Testis (tissue), 3 donors: Measurements from ENCODE around the gene DCTN5. TPM values are rescaled to one million over a fixed set of nuclear protein-coding genes. Genes with fewer than 3 reads are reported as not detected.

ENCODE experiments used
- DNase-seq: peaks from one replicate; pipeline ENCODE4 v3.0.0-alpha.2; 2019
- H3K27ac ChIP-seq, 2 donors: fragments of 200-600 bp; sonication (generic); one replicate each; pipeline ENCODE4 v1.5.1; 2019
- H3K27me3 ChIP-seq: fragments of 200-600 bp; sonication (generic); one replicate; pipeline ENCODE4 v1.5.1; 2019
- H3K36me3 ChIP-seq: fragments of 200-600 bp; sonication (generic); one replicate; pipeline ENCODE4 v1.5.1; 2017; ENCODE audit warnings: low read depth; ENCODE audit errors: missing control alignments
- H3K4me1 ChIP-seq: fragments of 200-600 bp; sonication (generic); one replicate; pipeline ENCODE4 v1.5.1; 2019
- H3K4me3 ChIP-seq, 2 donors: fragments of 200-600 bp; sonication (generic); one replicate each; pipeline ENCODE4 v1.5.1; 2017 to 2019
- H3K9me3 ChIP-seq: fragments of 200-600 bp; sonication (generic); one replicate; pipeline ENCODE4 v1.5.1; 2017
- POLR2A ChIP-seq: fragments of 450-650 bp; IDR thresholded peaks from one replicate; pipeline ENCODE4 v1.6.1; 2017; ENCODE audit warnings: antibody characterized with exemption, mild to moderate bottlenecking, moderate library complexity
- WGBS, 2 donors: methylation state at CpG; one replicate each; pipeline ENCODE4 v1.1.5; 2018; 5-methylcytosine and 5-hydroxymethylcytosine counted together
- intact Hi-C: fragments of 100-400 bp; cut with DNase I; formaldehyde crosslinking; loops from one replicate; pipeline ENCODE4 v1.15.1; 2023; ENCODE audit warnings: low total_unique reads
- polyA plus RNA-seq: library from polyadenylated mRNA; stranded (reverse); fragments of 350-450 nt; fragmentation: Illumina TruSeq; extraction: RNeasy Lipid Tissue Mini Kit (QIAGEN cat#74804); gene quantifications from one replicate; pipeline ENCODE4 v1.2.3, GENCODE V29; 2014; ENCODE audit warnings: low read depth, low replicate concordance; ENCODE audit not compliant: insufficient read depth
- total RNA-seq, 2 donors: library from RNA; depleted of rRNA; stranded (reverse); fragments of >200 nt; gene quantifications; one replicate each; pipeline ENCODE4 v1.2.3, GENCODE V29; 2016
- TF ChIP-seq, protein P1 (sequence below), 3 experiments: fragments of 450-650 bp in 2 of 3; fragments of 200-600 bp in 1 of 3; sonication (generic) in 1 of 3; IDR thresholded peaks; one replicate each; pipeline ENCODE4 v1.5.1; 2016 to 2019; ENCODE audit warnings: antibody characterized with exemption in 3 of 3, mild to moderate bottlenecking in 2 of 3, moderate library complexity in 1 of 3

Gene DCTN5
- total and polyA plus RNA-seq, 3 donors from 2014 or later: 61.3 to 84.0 (median 63.3) TPM

DNA sequence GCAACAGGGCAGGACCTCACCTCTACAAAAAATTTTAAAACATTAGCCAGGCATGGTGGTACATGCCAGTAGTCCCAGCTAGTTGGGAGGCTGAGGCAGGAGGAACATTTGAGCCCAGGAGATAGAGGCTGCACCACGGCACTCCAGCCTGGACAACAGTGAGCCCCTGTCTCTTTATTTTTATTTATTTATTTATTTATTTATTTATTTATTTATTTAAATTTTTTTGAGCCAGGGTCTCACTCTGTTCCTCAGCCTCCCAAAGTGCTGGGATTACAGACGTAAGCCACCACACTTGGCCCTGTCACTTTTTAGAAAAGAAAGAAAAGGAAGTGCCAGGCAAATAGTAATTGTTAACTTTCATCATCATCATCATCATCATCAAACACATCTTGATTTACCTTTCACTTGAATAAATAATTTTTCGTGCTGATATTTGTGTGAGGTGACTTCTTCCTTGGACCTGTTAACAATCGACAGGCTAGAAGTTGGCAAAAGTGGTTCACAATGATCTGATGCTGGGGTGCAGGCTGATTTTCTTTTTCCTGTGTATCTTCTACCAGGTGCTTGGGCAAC is 6.7 kb upstream of the DCTN5 start:
- Histone ChIP-seq H3K4me3 (no peak overlapping the region), H3K27me3 (no peaks in the 10 kb centered on the region), H3K36me3 (no peaks in the 10 kb centered on the region), H3K4me1 (peaks cover 4% of the 10 kb centered on the region), H3K9me3 (no peaks in the 10 kb centered on the region), H3K27ac (no peak overlapping the region)
- WGBS, 2 donors: 93% methylated on average over 4 of the region's 4 CpGs
- intact Hi-C loops: no loop called here
- TF ChIP-seq, protein P1, sequence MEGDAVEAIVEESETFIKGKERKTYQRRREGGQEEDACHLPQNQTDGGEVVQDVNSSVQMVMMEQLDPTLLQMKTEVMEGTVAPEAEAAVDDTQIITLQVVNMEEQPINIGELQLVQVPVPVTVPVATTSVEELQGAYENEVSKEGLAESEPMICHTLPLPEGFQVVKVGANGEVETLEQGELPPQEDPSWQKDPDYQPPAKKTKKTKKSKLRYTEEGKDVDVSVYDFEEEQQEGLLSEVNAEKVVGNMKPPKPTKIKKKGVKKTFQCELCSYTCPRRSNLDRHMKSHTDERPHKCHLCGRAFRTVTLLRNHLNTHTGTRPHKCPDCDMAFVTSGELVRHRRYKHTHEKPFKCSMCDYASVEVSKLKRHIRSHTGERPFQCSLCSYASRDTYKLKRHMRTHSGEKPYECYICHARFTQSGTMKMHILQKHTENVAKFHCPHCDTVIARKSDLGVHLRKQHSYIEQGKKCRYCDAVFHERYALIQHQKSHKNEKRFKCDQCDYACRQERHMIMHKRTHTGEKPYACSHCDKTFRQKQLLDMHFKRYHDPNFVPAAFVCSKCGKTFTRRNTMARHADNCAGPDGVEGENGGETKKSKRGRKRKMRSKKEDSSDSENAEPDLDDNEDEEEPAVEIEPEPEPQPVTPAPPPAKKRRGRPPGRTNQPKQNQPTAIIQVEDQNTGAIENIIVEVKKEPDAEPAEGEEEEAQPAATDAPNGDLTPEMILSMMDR (IDR thresholded peaks at IDR 0.05): no peak
- no peak for TF ChIP-seq POLR2A
- DNase-seq: no peak

DNA sequence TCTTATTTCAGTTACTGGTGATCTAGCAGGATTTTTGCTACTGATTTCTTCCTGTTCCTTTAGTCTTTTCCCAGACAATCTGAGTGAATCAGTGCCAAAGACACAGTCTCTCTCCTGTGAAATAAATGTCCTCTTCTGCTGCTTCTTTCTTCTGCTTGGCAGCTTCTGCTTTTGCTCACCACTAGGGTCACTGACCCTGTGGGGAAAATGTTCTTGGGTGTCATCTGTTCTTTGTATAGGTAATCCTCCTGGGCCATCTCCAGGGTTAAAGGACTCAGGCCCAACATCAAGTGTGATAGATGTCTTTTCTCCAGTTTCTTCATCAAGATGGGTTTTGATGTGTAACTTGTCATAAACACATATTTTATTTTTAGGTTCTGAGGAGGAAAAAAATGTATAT is 5.3 kb upstream of the DCTN5 start:
- Histone ChIP-seq H3K4me3 (no peak overlapping the region), H3K9me3 (no peaks in the 10 kb centered on the region), H3K27me3 (no peaks in the 10 kb centered on the region), H3K36me3 (no peaks in the 10 kb centered on the region), H3K27ac (no peak overlapping the region), H3K4me1 (peaks cover 12% of the 10 kb centered on the region)
- no peak for TF ChIP-seq POLR2A
- TF ChIP-seq, protein P1 (IDR thresholded peaks at IDR 0.05): peak in 1 of 3 experiments; percentile 3
- intact Hi-C loops: no loop called here
- no peak for DNase-seq

DNA sequence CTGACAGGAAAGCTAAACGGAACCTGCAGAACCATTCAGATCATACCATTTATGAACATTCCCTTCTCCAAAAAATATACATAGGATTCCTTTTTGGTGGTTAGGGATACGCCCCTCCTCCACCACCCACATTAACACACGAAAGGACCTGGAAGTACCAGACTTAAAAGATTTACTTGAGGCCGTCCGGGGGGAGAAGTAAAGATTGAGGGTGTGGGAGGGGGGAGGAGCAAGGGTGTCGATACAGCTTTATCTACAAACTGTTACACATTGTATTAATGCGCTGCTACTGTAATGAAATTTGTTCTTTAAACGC is 693 bp upstream of the DCTN5 start:
- DNase-seq: no peak
- Histone ChIP-seq H3K27ac (peak overlapping the region; percentile 83 to 92), H3K4me3 (peak overlapping the region; percentile 85 to 94), H3K4me1 (peaks cover 17% of the 10 kb centered on the region), H3K36me3 (no peaks in the 10 kb centered on the region), H3K9me3 (no peaks in the 10 kb centered on the region), H3K27me3 (no peaks in the 10 kb centered on the region)
- TF ChIP-seq, protein P1 (IDR thresholded peaks at IDR 0.05): no peak
- no peak for TF ChIP-seq POLR2A
- intact Hi-C loops: no loop called here
- 0 to 1% methylated on average over 8 of the region's 8 CpGs for WGBS, 2 donors

DNA sequence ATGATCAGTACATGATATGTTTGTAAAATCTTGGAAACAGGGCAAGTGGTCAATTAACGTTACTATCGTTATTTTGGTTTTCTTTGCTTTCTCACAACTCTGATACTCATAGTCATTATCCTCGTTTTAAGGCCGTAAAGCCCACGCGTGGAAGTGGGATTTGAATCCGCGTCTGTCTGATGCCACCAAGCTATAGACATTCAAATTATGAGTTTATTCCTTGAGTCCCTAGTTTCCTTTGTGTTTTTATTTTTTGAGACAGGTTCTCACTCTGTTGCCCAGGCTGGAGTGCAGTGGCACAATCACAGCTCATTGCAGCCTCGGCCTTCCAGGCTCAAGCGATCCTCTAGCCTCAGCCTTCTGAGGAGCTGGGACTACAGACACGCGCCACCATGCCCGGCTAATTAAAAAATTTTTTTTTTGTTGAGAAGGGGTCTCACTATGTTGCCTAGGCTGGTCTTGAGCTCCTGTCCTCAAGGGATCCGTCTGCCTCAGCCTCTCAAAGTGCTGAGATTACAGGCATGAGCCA is 1.0 kb downstream of the DCTN5 start:
- Histone ChIP-seq H3K4me3 (peak overlapping the region; percentile 85 to 94), H3K4me1 (peaks cover 17% of the 10 kb centered on the region), H3K36me3 (no peaks in the 10 kb centered on the region), H3K27me3 (no peaks in the 10 kb centered on the region), H3K9me3 (no peaks in the 10 kb centered on the region), H3K27ac (peak overlapping the region in 1 of 2 donors; percentile 83)
- no peak for DNase-seq
- no peak for TF ChIP-seq POLR2A
- TF ChIP-seq, protein P1 (IDR thresholded peaks at IDR 0.05): no peak
- WGBS, 2 donors: 39 to 57% methylated on average over 14 of the region's 14 CpGs
- intact Hi-C loops: no loop called here
